ENCODE measurements around the gene FBLN2. TPM values are rescaled to one million over a fixed set of nuclear protein-coding genes. Genes with fewer than 3 reads are reported as not detected.
"Not testable (repeated sequence)": the region's sequence is repeated elsewhere in the genome, so short reads cannot be mapped to it uniquely, and the experiment has no call there.

Gene FBLN2
- 69.7 TPM for total RNA-seq
- long read RNA-seq, full-length matches to known transcripts: 216 of 380 reads
- long read RNA-seq, partial matches to known transcripts: 123 of 380 reads
- long read RNA-seq, other reads (novel, unspliced or antisense): 41 of 380 reads

DNA sequence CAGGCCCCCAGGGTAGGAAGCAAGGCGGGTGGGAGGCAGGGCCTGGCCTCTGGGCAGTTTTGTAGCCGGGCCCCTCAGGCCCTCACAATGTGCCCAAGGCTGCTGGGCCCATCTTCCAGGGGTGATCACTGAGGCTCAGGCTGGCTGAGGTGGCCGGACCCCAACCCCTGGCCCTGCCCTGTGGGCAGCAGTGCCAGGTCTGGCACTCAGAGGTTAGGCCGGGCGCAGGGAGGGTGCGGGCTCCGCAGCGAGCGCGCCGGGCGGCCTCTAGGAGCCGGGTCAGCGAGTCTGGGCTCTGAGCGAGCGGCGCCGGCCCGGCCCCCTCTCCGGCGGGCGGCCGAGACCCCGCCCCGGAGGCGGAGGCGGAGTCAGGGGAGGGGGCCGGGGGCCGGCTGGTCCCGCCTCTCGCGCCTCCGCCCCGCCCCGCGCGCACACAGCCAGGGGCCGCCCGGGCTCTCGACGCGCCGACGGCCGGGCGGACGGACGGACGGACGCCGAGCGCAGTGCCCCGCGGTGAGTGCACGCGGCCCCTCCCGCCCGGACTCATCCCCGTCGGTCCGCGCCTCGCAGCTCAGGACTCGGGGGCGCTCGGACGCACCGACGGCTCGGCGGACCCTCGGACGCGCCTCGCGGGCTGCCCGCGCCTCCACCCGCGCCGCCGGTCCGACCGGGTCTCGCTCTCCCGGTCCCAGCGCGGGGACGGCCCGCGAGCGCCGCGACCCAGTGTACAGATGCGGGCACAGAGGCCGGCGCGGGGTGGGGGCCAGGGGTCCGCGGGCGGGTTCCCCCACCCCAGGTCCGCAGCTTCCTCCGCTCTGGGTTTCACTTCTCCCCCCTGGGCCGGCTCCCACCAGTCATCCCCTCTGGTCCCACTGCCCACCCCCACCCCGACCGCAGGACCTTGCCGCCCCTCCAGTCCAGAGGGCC is at the start of gene FBLN2:
Gene FBLN2 (plus strand): TSS at position 430 of the 927 bp plus-strand sequence. CDS start 21,231 bp downstream, outside the sequence.
- peak; percentile 83 for ATAC-seq (ENCODE audit: poor library complexity)
- peak; percentile 75 for DNase-seq
- intact Hi-C loops (cut with DNase I): no loop called here

DNA sequence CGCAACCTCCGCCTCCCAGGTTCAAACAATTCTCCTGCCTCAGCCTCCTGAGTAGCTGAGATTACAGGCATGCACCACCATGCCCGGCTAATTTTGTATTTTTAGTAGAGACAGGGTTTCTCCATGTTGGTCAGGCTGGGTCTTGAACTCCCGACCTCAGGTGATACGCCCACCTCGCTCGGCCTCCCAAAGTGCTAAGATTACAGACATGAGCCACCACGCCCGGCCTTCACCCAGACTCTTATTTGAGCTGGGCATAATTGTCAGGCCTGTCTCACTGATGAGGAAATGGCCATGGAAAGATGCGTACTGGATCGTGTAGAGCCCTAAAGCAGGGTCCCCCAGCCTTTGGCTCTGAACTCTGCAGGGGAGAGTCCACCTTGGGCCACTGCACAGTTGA is 49.7 kb upstream of the FBLN2 start:
- intact Hi-C loops (cut with DNase I): loop anchor here (5.0 kb wide), 1 partner anchor 68 kb away; no protein-coding TSS in a partner anchor
- not testable (repeated sequence) for ATAC-seq (ENCODE audit: poor library complexity); DNase-seq

DNA sequence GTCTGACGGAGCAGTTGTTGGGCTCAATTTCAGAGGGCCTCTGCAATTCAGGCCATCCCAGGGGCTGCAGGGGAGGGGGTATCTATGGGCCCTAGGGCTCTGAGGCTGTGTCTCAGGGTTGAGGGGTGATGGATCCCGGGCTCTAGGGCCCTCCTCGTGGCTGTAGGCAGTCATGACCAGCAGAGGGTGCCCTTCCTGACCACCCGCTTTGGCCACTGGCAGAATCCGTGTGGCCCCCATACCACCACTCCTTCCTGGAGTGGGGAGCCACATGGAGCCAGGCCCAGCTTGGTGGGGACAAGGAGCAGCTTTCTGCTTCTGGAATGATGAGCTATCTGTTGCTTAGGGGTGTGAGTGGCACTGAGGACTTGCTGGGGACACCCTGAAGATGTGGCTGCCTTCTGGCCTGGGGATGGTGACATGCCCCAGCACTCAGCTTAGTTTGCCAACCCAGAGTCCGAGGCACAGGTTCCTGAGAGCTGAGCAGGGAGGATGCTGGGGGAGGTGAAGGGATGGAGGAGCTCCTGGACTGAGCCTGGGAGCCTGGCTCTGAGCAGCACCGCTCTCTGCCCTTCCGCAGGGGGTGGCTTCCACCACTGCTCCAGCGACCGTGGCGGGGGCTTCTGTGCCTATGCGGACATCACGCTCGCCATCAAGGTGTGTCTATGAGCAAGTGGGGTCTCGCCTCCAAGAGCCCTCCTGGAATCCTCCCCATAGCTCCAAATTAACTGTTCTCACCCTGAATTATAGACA is 48.6 kb upstream of the FBLN2 start:
- ATAC-seq (ENCODE audit: poor library complexity) (no peak), DNase-seq (peak; percentile 53)
- intact Hi-C loops (cut with DNase I): no loop called here

DNA sequence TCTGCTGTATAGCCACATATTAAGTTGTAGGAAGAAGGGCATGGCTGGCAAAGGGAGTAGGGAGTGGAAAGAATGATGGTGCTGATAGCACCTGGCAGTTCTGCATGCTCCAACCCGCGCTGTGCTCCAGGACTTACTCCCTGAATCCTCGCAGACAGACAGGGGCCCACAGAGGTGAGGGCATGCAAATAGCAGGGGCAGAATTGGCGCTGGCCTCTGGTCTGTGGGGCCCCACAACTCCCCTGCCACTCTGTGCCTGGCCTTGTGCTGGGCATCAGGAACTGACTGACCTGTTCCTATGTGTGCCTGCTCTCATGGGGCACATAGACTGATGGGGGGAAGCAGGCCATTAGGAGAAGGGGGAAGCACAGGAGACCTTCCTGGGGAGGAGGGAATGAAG is 47.9 kb upstream of the FBLN2 start:
- intact Hi-C loops (cut with DNase I): no loop called here

DNA sequence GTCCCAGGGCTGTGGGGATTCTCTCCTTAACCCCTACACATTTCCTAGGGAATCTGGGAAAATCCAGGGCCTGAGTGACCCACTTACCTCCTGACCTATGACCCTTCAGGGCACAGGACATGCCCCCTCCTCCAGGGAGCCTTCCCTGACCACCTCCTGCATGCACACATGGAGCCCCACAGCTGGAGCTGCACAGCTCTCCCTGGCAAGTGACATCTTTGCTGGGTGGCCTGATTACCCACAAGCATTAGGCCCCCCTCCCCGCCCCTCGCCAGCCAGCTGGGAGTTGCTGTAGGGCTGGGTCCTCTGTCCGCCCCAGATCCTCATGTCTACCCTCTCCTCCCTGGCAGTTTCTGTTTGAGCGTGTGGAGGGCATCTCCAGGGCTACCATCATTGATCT is 47.4 kb upstream of the FBLN2 start:
- DNase-seq: no peak
- intact Hi-C loops (cut with DNase I): no loop called here
- ATAC-seq (ENCODE audit: poor library complexity): no peak

More for the DNA sequence above, 47.9 kb upstream of the FBLN2 start:
- no peak for DNase-seq
- no peak for ATAC-seq (ENCODE audit: poor library complexity)

DNA sequence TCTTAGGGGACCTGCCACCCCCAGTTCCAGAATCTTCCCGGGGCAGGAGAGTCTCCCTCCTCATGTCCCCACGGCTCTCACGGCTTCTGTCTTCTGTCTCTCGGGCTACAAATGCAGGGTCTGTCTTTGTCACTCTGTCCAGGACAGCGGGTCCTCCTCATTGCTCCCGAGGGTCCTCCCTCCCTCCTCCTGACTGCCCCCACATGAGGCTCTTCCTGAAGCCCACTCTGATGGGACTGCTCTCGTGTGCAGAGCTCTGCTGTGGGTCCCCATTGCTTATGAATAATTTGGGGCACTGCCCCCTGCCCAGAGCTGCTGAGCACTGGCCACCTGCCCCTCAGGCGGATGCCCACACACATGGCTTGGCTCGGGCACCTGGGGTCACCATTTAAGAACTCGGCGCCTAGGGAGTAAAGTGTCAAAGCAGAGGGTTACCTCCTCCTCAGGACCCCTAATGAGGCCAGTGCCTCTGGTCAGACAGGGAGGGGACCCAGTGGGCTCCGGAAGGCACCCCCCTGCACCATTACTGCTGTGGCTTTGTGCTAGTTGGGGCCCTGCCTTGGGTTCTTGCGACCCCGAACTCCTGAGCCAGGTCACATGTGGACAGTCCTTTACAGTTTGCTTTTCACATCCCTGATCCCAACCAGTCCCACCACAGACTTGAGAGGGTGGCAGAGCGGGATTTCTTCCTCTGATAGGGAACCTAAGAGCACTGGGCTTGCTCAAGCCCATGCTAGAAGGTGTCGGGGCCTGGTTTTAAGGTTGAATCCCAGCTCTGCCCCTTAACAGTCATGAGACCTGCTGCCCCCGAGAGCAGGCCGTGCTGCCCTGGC is 46.8 kb upstream of the FBLN2 start:
- intact Hi-C loops (cut with DNase I): no loop called here
- no peak for ATAC-seq (ENCODE audit: poor library complexity)

DNA sequence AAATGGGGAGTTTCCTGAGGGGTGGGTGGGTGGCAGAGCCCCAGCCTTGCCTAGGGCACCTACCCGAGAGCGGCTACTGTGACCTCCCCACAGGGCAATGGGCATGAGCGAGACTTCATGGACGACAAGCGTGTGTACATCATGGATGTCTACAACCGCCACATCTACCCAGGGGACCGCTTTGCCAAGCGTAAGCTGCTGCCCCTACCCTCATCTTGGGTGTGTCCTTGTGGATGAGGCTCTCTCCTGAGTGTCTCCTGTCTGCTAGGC is 46.2 kb upstream of the FBLN2 start:
- intact Hi-C loops (cut with DNase I): no loop called here
- peak; percentile 9 for DNase-seq
- no peak for ATAC-seq (ENCODE audit: poor library complexity)

More for the DNA sequence above, 46.8 kb upstream of the FBLN2 start:
- peak; percentile 21 for DNase-seq

DNA sequence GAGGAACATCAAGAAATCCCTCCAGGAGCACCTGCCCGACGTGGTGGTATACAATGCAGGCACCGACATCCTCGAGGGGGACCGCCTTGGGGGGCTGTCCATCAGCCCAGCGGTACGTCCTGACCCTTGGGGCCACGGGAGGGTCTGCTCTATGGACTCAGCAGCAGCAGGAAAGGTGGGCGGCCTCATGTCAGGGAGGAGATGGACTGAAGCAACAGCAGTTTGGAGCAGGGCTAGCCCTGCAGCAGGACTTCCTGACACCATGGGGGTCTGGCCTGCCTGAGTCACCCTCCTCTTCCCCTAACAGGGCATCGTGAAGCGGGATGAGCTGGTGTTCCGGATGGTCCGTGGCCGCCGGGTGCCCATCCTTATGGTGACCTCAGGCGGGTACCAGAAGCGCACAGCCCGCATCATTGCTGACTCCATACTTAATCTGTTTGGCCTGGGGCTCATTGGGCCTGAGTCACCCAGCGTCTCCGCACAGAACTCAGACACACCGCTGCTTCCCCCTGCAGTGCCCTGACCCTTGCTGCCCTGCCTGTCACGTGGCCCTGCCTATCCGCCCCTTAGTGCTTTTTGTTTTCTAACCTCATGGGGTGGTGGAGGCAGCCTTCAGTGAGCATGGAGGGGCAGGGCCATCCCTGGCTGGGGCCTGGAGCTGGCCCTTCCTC is 44.6 kb upstream of the FBLN2 start:
- intact Hi-C loops (cut with DNase I): no loop called here
- DNase-seq (peak; percentile 32), ATAC-seq (ENCODE audit: poor library complexity) (no peak)

DNA sequence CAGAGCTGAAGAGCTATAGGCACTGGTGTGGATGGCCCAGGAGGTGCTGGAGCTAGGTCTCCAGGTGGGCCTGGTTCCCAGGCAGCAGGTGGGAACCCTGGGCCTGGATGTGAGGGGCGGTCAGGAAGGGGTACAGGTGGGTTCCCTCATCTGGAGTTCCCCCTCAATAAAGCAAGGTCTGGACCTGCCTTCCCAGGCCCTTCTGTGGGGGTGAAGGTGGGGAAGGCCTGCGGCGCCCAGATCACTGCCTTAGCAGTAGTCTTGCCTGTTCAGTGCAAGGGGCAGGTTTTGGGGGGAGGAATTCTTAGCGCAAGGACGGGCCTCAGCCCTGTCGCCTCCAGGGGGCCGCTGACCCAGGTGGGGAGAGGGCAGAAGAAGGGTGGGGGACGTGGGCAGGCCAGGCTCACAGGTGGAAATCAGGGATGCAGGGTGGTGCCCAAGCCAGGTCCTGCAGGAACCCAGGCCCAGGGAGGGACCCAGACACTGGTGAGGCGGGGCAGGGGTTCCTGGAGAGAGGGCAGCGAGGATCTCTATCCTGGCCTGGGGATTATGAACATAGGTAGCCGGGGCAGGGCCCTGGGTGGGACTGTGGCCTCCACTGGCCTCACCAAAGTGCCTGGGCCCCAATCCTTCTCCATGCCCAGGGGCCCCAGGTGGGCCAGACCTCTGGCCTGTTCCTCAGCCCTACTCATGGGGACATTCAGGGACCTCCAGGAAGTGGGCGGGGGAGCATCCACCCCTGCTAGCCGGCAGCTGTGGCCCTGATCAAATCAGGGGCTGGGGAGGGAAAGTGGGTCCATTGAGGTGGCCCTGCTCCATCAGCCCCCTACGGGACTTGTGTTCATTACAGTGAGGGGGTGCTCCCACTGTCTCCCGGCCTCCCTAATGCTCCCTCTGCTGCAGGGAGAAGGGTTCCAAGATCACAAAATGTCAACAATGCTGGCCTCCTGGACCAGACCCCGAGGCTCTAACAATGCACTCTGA is 43.5 kb upstream of the FBLN2 start:
- intact Hi-C loops (cut with DNase I): no loop called here
- no peak for ATAC-seq (ENCODE audit: poor library complexity)
- peak; percentile 34 for DNase-seq

DNA sequence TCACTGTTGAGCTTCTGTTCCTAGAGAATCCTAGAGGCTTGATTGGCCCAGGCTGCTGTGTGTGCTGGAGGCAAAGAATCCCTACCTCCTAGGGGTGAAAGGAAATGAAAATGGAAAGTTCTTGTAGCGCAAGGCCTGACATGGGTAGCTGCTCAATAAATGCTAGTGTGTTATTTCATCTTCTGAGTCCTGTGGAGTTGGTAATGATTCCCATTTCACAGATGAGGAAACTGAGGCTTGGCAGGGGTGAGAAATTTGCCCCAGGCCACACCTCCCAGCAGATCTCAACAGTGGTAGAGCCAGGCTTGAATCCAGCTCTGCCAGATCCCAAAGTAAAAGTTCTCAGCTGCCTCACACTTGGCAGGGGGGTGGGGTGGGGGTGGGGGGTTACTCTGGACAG is 42.7 kb upstream of the FBLN2 start:
- intact Hi-C loops (cut with DNase I): no loop called here
- DNase-seq: no peak

DNA sequence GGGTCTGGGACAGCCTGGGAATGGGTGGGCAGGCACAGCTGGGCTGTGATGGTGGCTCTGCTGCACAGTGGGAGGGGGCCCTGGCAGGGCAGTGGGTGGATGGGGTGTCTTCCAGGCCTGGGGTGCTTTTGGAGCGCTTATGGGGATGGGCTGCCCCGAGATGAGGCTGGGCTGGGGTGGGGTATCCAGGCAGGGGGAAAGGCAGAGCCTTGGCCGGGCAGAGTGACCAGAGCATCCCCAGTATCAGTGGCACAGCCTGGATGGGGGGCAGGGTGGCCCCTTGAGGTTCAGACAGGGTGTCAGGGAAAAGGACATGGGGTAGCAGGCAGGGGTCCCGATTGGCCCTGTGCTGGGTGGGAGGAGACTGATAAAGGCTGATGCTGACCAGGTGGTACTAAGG is 42.2 kb upstream of the FBLN2 start:
- no peak for ATAC-seq (ENCODE audit: poor library complexity)
- intact Hi-C loops (cut with DNase I): no loop called here
- peak; percentile 17 for DNase-seq

More for the DNA sequence above, 42.7 kb upstream of the FBLN2 start:
- ATAC-seq (ENCODE audit: poor library complexity): no peak

DNA sequence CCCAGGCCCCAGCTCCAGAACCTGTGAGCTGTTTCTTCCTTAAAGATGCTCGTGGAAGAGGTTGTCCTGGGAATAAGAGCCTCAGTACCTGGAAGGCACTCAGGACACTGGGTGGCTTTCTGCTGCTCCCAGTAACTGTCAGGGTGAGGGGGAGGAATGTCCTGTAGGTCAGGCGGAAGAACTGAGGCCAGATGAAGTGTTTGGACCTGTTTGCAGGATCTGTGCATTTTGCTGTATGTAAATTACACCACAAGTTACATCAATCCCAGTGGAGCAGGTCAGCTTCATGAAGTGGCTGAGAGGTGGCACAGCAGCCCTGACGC is 41.7 kb upstream of the FBLN2 start:
- no peak for DNase-seq
- intact Hi-C loops (cut with DNase I): no loop called here
- ATAC-seq (ENCODE audit: poor library complexity): no peak

DNA sequence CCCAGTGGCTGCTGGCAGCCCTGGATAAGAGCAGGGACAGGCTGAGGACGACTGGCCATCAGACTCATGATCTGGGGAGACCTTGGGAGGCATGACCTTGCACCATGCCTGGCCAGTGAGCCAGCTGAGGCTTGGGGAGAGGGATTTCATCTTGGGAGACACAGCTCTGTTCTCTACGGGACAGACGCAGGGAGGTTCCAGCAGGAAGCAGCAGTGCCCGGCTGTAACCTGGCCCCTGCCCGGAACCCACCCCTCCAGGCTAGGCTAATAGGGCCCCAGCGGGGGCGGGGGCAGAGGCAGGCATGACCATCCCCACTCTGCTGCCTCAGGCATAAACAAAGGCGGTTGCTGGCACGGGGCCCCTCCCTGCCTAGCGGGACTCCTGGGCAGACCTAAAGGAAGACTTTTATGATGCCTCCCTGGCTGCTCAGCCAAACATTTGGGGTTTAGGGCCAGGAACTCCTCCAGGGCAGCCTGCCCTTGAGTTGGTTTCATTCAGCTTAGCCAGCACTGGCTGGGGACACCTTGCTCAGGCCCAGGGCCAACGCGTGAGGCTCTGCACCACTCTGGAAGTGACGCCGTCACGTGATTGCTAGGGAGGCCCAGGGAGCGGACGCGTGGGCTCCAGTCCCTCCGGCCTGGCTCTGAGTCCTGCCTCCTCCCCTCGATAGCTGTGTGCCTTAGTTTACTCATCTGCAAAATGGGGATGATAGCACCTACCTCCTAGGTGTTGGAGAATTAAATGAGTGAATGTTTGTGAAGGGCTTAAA is 41.2 kb upstream of the FBLN2 start:
- intact Hi-C loops (cut with DNase I): no loop called here

DNA sequence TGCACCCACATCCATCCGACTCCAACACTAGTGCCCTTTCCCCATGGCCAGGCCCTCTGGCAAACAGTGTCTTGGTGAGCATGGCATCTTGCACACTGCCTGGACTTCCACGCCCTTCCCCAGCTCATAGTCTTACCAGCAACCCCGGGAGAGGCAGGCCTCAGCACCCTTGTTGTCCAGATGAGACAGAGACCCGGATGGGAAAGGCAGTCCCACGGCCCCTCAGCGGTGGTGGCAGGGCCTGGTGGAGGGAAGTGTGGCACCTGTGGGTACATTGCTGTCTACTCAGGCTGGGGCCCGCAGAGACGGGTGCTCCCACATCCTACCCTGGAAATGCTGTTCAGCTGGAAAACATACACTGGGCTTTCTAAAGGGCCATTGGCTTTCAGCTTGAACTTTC is 40.4 kb upstream of the FBLN2 start:
- intact Hi-C loops (cut with DNase I): no loop called here
- peak; percentile 28 for DNase-seq

More for the DNA sequence above, 41.2 kb upstream of the FBLN2 start:
- peak; percentile 47 for DNase-seq
- ATAC-seq (ENCODE audit: poor library complexity): peak; percentile 40

DNA sequence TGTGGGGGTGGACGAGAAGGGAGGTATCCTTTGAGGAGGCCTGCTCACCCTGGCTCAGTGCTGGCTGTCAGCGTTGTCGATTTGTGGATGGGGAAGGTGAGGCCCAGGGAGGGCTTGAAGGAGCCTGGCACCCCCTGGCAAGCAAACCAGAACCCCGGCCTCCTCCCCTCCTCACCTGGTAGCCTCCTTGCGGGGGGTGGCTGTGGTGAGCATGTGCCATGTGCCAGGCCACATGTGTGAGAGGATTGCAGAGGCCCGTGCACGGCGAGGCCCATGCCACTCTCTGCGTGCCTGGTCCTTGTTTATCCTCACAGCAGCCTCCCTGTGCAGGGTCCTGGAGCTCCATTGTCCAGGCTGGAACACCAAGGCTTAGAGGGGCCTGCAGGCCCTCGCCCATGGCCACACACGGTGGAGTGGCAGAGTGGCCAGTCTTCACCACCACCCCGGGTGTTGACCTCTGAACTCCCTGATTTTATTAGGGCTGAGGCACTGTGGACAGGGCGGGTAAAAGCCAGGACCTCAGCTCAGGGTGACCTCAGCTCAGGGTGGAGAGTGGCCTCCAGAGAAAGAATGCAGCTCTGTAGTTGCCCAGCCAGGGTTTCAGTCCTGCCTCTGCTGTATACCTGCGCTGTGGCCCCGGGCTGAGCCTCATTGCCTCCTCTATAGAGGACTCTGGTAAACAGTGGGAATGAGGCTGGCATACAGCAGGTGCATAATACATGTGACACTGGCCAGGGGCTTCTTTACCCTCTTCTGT is 39.7 kb upstream of the FBLN2 start:
- peak; percentile 30 for DNase-seq
- intact Hi-C loops (cut with DNase I): no loop called here
- no peak for ATAC-seq (ENCODE audit: poor library complexity)

More for the DNA sequence above, 40.4 kb upstream of the FBLN2 start:
- ATAC-seq (ENCODE audit: poor library complexity): no peak

DNA sequence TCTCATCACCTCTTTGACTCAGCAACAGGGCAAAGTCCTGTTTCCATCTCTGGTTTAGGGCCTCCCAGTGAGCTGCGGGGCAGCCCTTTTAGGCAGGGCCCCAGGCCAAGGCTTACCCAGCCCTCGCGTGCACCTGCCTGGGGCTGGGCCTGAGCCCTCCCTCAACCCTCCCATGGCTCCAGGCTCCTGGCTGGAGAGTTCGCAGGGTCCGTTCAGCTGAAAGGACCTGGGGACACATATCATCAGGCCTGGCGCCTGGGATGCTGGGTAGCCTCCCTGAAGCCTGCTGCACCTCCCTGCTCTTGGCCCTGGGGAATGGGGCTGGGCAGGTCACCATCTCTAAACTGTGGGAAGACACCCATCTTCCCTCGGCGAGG is 39.1 kb upstream of the FBLN2 start:
- ATAC-seq (ENCODE audit: poor library complexity) (no peak), DNase-seq (peak; percentile 18)
- intact Hi-C loops (cut with DNase I): no loop called here

Measured in Right ventricle myocardium superior (tissue), 1 donor.